ENCODE measurements around the gene APBB2.
"Not testable (repeated sequence)": the region's sequence is repeated elsewhere in the genome, so short reads cannot be mapped to it uniquely, and the experiment has no call there.

The APBB2 gene

DNA sequence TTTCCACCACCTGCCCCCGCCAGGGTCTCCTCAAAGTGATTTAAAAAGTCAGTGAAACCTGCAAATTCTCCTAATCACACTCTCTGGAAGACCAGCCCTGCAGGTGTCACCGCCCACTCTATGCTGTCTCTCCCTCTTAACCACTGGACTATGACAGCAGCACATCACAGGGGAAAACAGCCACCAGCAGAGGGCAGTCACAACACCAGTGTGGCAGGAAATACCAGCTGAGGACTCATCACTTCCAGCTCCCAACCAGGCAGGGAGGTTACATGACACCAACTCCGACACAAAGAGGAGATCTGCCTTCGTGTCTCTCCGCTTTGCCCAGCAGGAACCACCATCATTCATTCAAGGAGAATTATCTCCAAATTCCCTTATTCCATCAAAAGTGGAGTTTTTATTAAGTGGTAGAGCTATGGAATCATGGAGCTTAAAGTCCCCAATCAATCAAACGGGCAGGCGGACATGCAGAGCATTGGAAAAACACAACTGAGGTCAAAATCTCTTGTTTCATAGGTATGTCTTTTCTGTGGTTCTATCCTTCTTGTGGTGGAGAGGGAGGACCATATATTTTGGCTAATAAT is 373.3 kb downstream of the APBB2 start:
- DNase-seq: peak; percentile 17

DNA sequence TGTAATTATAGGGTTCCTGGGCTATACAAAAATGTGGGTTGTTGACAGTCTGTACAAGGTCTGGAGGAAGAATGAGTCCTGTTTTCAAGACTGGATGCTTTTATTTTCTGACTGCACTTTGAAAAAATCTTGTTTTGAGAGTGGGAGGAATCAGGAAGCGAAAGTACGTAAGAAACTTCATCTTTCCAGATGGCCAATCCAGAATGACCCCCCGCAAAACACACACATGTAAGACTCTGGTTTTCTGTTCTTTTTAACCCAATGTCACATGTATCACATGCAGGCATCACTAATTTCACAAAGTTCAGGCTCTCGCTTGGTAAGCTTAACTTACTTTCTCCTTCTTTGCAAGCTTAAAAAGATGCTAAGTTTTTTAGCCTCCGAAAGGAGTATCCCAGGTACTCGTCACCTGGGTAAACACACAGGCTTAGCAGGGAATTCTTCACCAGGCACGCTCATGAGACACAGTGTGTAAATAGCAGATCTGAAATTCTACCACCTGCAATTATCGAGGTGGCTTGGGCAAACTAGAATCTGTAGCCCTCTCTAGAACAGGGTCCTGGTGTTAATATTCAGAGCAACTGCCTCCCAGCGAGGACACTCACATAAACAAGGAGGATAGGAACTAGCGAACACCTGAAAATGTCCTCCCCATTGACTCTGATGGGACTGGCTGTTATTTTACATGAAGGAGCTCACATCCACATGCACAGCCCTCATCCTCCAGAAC is 373.9 kb downstream of the APBB2 start:
- DNase-seq: no peak

DNA sequence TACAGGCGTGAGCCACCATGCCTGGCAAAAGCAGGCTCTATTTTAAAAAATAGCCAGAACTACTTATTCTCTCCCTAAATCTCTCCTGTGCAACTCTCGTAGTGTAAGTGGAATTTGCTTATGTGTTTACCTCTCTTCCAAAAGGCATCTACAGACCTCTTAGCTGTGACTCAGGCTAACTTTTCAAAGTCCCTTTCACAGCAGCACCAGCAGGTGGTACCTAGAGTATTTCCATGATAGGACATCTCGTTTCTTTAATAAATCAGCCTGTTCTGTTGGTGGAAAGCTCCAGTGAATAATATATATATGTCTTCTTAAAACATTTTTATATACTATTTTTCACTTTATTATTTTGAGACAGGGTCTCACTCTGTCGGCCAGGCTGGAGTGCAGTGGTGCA is 375.6 kb downstream of the APBB2 start:
- DNase-seq: no peak

- DNase-seq: no peak
Measured at GRCh38 chr4:40837094-40837870, 377.1 kb downstream of the APBB2 start.

DNA sequence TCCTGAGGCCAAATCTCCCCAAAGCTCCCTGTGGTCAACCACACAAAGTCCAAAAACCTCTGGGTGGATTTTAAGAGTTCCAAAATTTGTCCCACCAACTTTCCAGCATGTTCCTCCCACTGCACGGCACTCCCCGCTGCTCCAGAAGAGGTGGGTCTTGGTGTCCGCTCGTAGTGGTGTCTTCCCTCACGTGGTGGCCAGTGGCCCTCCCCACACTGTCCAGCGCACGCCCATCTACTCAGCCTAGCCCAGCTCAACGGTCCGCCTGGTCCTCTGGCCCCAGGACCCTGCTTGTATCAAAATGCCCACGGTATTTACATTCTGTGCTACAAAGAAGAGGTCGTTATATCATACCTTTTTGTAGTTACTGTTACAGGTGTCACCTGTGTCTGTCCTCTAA is 381.1 kb downstream of the APBB2 start:
- no peak for DNase-seq

DNA sequence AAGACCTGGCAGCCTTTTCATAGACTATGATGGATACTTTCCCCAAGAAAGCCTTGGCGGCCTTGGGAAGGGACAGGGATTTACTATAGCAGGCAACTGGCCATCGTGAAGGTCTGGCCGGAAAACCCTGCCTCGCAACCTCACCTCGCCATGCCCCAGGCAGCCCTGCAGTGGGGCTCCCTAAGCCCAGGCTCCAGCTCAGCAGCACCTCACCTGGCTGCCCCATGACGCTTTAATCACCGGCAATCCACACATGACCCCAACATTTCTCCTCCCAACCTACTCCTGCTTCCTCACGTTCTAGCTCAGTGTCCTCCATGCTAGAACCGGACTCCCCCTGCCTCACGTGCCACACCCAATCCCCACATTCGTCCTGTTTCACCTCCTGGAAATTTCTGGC is 382.2 kb downstream of the APBB2 start:
- DNase-seq: no peak

GRCh38 chr4:40831146-40831907 is 383.0 kb downstream of the APBB2 start:
- DNase-seq: no peak

- DNase-seq: no peak
Measured at GRCh38 chr4:40829586-40829985, 384.8 kb downstream of the APBB2 start.

DNA sequence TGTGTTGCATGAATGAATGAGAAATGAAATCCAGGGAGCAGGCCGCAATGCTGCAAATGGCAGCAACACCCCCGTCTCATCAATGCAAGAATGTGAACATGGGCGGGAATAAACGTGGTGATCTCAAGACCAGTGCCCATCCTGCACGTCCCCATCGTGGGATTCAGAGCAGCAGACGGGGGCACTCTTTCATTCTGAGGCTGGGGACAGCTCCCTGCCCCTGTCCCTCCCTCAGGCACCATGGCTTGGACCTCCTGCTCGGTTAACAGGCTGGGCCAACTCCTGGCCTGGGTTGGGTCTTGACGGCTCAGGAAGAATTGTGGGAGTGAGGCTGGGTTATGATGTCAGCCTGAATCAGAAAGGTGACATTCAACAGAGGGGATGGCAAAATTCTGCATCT is 385.7 kb downstream of the APBB2 start:
- DNase-seq: no peak

DNA sequence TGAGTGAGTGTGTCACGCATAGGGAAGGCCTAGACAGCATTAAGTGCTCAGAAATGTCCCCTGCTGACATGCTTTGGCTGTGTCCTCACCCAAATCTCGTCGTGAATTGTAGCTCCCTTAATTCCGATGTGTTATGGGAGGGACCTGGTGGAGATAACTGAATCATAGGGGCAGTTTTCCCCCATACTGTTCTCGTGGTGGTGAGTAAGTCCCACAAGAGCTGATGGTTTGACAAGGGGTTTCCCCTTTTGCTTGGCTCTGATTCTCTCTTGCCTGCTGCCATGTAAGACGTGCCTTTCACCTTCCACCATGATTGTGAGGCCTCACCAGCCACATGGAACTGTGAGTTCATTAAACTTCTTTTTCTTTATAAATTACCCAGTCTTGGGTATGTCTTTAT is 386.6 kb downstream of the APBB2 start:
- no peak for DNase-seq

DNA sequence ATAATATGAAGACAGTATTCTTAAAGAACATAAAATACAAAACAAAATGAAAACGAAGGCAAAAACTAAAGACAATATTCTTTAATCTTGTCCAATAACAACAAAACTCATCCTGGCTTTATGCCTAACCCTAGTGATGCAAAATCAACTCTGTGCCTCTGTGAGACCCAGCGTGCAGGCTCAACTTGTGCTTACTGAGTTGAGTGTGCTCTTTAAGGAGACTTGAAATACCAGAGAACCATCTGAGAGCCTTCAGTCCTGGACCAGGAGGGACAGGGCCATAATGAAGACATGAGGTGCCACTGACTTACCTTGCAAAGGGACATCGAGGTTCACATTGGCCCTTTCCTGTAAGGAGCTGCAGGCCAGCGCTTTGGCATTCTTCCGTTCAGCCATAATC is 387.5 kb downstream of the APBB2 start:
- DNase-seq: no peak

- DNase-seq: no peak
Measured at GRCh38 chr4:40825014-40825838, 389.1 kb downstream of the APBB2 start.

DNA sequence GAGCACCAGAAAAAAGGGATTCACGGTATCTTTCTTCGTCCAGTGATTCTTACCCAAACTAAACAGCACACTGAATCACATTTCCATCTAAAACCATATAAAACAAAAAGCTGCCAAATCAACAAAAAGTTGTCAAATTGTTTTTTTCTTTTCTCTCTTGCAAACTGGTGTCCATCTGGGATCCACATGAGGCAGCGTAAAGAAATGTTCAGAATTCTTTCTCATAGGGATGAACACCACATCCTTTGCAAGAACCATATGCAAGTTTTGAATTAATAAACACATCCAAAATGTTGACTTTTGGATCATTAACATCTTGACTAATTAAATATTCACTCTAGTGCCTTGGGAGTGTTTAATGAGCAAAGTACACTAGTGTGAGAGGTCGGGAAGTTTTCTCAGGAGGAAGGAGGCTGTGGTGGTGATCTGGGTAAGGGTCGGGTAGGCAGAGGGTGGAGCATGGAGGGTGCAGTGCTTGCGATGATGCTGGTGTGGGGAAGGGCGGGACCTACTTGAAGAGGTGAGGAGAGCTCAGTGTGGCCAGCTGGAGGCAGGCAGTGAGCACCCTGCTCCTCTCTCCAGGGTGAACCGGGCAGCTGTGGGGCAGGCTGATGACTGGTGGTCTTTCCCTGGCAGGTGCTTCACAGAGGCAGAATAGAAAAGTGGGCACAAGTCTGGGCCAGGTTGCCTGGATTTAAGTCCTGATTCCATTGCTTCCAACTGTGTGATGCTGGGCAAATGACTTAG is 391.7 kb downstream of the APBB2 start:
- no peak for DNase-seq

GRCh38 chr4:40820101-40820500 is 394.2 kb downstream of the APBB2 start:
- DNase-seq: no peak

DNA sequence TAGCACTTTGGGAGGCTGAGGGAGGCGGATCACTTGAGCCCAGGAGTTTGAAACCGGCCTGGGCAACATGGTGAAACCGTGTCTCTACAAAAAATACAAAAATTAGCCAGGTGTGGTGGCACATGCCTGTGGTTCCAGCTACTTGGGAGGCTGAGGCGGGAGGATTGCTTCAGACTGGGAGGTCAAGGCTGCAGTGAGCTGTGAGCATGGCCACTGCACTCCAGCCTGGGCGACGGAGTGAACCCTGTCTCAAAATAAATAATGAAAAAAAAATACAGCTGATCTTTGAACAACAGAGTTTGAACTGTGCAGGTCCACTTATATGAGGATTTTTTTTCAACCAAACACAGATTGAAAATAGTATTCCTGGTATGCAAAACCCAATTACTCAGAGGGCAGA is 397.2 kb downstream of the APBB2 start:
- not testable (repeated sequence) for DNase-seq

GRCh38 chr4:40812856-40813255 is 401.5 kb downstream of the APBB2 start:
- DNase-seq: no peak

DNA sequence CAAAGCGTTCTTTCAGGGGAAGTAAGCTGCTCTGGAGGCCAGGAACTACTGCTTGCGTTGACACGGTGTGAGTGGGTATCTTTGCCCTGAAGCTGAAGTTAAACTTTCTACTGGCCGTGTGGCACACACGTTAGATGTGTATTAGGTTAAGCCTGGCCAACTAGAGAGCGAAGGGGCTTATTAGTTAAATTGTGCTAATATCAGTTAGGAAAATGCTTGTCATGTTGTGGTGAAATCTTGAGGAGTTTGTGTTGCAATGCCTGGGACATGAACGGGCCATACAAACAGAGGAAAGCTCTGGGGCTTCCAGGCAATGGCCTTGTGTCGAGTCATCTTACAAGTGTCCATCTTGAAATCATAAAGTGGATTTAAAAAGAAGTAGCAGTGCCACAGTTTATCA is 402.0 kb downstream of the APBB2 start:
- no peak for DNase-seq

- DNase-seq: no peak
Measured at GRCh38 chr4:40811956-40812355, 402.4 kb downstream of the APBB2 start.

DNA sequence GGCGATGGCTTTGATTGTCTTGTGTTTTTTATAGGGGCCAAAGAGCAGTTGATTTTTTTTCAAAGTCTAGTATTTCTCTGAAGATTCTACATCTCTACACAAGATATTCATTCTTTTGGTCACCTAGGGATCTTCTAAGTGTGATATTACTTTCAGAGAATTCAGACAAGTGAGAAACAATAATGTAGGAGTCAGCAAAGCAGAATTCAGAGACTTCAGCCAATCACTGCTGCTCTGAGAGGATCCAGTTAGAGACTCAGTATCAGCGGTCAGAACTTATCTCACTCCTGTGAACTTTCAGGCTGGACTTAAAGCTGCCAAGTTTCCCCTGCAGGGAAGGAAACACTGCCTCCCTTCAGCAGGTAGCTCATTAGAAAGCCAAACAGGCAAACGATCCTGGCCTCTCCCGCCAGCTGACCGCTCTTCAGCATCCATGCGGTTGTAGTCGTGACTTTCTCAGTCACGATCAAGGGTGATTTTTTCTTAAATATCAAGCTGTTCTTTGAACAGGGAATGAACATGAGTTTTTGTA is 405.4 kb downstream of the APBB2 start:
- no peak for DNase-seq

GRCh38 chr4:40804598-40804997 is 409.7 kb downstream of the APBB2 start:
- no peak for DNase-seq

DNA sequence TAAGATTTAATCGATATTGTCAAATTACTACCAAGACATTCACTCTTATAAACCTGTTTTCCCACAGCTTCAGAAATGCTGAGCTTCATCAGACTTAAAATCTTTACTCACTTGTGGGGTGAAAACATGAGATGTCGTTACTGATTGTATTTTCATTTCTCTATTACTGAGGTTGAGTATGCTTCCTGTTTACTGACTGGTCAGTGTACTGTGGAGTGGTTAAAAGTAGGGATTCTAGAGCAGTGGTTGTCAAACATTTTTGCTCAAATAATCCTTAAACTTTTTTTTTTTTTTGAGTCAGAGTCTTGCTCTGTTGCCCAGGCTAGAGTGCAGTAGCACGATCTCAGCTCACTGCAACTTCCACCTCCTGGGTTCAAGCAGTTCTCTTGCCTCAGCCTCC is 414.3 kb downstream of the APBB2 start:
- no peak for DNase-seq
